H1 (cell line): ENCODE data around the gene ABLIM1. TPM values are rescaled to one million over a fixed set of nuclear protein-coding genes. Genes with fewer than 3 reads are reported as not detected.

ENCODE experiments used
- CTCF ChIA-PET: fragments of 300-600 bp; sonication (Branson Sonifier 250); formaldehyde crosslinking; loops from one replicate; lab custom pipeline; 2021; ENCODE audit not compliant: partially characterized antibody; lab: Charles Lee
- POLR2A ChIA-PET: fragments of 300-600 bp; sonication (Branson Sonifier 250); formaldehyde crosslinking; loops from one replicate; lab custom pipeline; 2021; ENCODE audit warnings: inconsistent platforms; ENCODE audit not compliant: partially characterized antibody; lab: Charles Lee
- DNase-seq, 2 experiments: peaks; one replicate each; pipeline versions ENCODE4 v3.0.0 to v3.0.0-alpha.2; 2010 to 2022; ENCODE audit warnings: low spot score in 2 of 2, low read depth in 1 of 2, mixed read lengths in 1 of 2
- FAIRE-seq: peaks from 2 replicates; lab custom pipeline; 2011; peaks lifted over from hg19 to GRCh38; lab: Jason Lieb, UNC
- H2AFZ ChIP-seq: 2 replicates; pipeline ENCODE4 v1.8.1; 2012; ENCODE audit warnings: low read length, inconsistent platforms
- H2AK5ac ChIP-seq: 2 replicates; pipeline ENCODE4 v1.6.1; 2013; ENCODE audit warnings: low read depth, low read length
- H2BK120ac ChIP-seq: replicated peaks from 2 replicates; pipeline ENCODE3; 2013; ENCODE audit warnings: low read depth, low read length, inconsistent platforms
- H2BK12ac ChIP-seq: 2 replicates; pipeline ENCODE4 v1.6.1; 2013; ENCODE audit warnings: low read depth, low read length
- H2BK15ac ChIP-seq: 2 replicates; pipeline ENCODE4 v1.6.1; 2013; ENCODE audit warnings: low read length
- H2BK20ac ChIP-seq: 2 replicates; pipeline ENCODE4 v1.6.1; 2013; ENCODE audit warnings: low read length
- H2BK5ac ChIP-seq: 2 replicates; pipeline ENCODE4 v1.6.1; 2013; ENCODE audit warnings: low read depth, low read length
- H3K14ac ChIP-seq: 2 replicates; pipeline ENCODE4 v1.6.1; 2013; ENCODE audit warnings: inconsistent platforms; ENCODE audit not compliant: insufficient read length
- H3K18ac ChIP-seq: 2 replicates; pipeline ENCODE4 v1.6.1; 2013; ENCODE audit warnings: low read length; ENCODE audit errors: extremely low read depth
- H3K23ac ChIP-seq: 2 replicates; pipeline ENCODE4 v1.6.1; 2013; ENCODE audit warnings: inconsistent platforms; ENCODE audit not compliant: insufficient read length
- H3K23me2 ChIP-seq: 2 replicates; pipeline ENCODE4 v1.6.1; 2013; ENCODE audit warnings: low read depth, low read length
- H3K27ac ChIP-seq: 2 replicates; pipeline ENCODE4 v1.6.1; 2011; ENCODE audit warnings: low read depth, low read length, inconsistent platforms
- H3K27me3 ChIP-seq, 4 experiments: replicated peaks in 1 of 4; 1 replicate in 1 of 4; 2 replicates in 3 of 4; pipeline versions ENCODE4 v1.6.1 to v1.8.1; 2011 to 2013; ENCODE audit warnings: low read length in 3 of 4, mild to moderate bottlenecking in 3 of 4, inconsistent platforms in 2 of 4, mixed read lengths in 2 of 4, moderate library complexity in 1 of 4; ENCODE audit not compliant: control insufficient read depth in 3 of 4, insufficient read depth in 3 of 4; ENCODE audit errors: extremely low read depth in 1 of 4
- H3K36me3 ChIP-seq, 4 experiments: 2 replicates each; pipeline versions ENCODE4 v1.6.1 to v1.8.1; 2011 to 2013; ENCODE audit warnings: mild to moderate bottlenecking in 4 of 4, low read length in 3 of 4, moderate library complexity in 2 of 4, control low read depth in 1 of 4, inconsistent platforms in 1 of 4; ENCODE audit not compliant: insufficient read depth in 4 of 4, control insufficient read depth in 2 of 4
- H3K4ac ChIP-seq: replicated peaks from 2 replicates; pipeline ENCODE3; 2013; ENCODE audit warnings: low read length, low read depth, mixed read lengths, inconsistent platforms; ENCODE audit not compliant: insufficient read length
- H3K4me1 ChIP-seq, 4 experiments: replicated peaks in 1 of 4; 1 replicate in 1 of 4; 2 replicates in 3 of 4; pipeline versions ENCODE4 v1.6.1 to v1.8.1; 2011 to 2013; ENCODE audit warnings: low read length in 3 of 4, inconsistent platforms in 2 of 4, mixed read lengths in 1 of 4; ENCODE audit not compliant: insufficient read depth in 4 of 4, control insufficient read depth in 3 of 4
- H3K4me2 ChIP-seq, 2 experiments: 2 replicates each; pipeline versions ENCODE4 v1.6.1 to v1.8.1; 2011 to 2013; ENCODE audit warnings: low read depth in 2 of 2, low read length in 2 of 2, control low read depth in 1 of 2, inconsistent platforms in 1 of 2, mild to moderate bottlenecking in 1 of 2; ENCODE audit not compliant: insufficient read depth in 1 of 2
- H3K4me3 ChIP-seq, 4 experiments: fragments of 200-600, 300-600 bp in 1 of 4; sonication (generic), shearing (Covaris generic), sonication (Bioruptor Twin) in 1 of 4; 2 replicates each; pipeline versions ENCODE4 v1.5.1 to v1.8.1; 2011 to 2016; ENCODE audit warnings: low read length in 4 of 4, low read depth in 3 of 4, control low read depth in 2 of 4, inconsistent platforms in 2 of 4, mild to moderate bottlenecking in 2 of 4, mixed read lengths in 1 of 4, moderate library complexity in 1 of 4; ENCODE audit not compliant: insufficient read depth in 2 of 4; ENCODE audit errors: extremely low read depth in 1 of 4
- H3K56ac ChIP-seq: replicated peaks from 2 replicates; pipeline ENCODE3; 2013; ENCODE audit warnings: low read depth, mild to moderate bottlenecking, mixed read lengths, low read length, inconsistent platforms; ENCODE audit not compliant: insufficient read length
- H3K79me1 ChIP-seq: 2 replicates; pipeline ENCODE4 v1.6.1; 2013; ENCODE audit warnings: low read depth, low read length, control low read depth
- H3K79me2 ChIP-seq, 2 experiments: 2 replicates each; pipeline versions ENCODE4 v1.6.1 to v1.8.1; 2012 to 2013; ENCODE audit warnings: low read length in 2 of 2, mild to moderate bottlenecking in 2 of 2, inconsistent platforms in 1 of 2; ENCODE audit not compliant: insufficient read depth in 2 of 2, control insufficient read depth in 1 of 2
- H3K9ac ChIP-seq, 4 experiments: replicated peaks in 1 of 4; 1 replicate in 1 of 4; 2 replicates in 3 of 4; pipeline versions ENCODE4 v1.6.1 to v1.8.1; 2011 to 2013; ENCODE audit warnings: low read depth in 3 of 4, low read length in 3 of 4, control low read depth in 2 of 4, mild to moderate bottlenecking in 2 of 4, moderate library complexity in 2 of 4, inconsistent platforms in 1 of 4; ENCODE audit errors: extremely low read depth in 1 of 4
- H3K9me3 ChIP-seq, 2 experiments: 2 replicates each; pipeline versions ENCODE4 v1.6.1 to v1.8.1; 2012 to 2013; ENCODE audit warnings: mild to moderate bottlenecking in 2 of 2, moderate library complexity in 2 of 2, control low read depth in 1 of 2, inconsistent platforms in 1 of 2, low read depth in 1 of 2, low read length in 1 of 2, mixed read lengths in 1 of 2; ENCODE audit not compliant: insufficient read depth in 2 of 2
- H4K20me1 ChIP-seq, 2 experiments: replicated peaks in 1 of 2; 2 replicates each; pipeline versions ENCODE3 to v1.8.1; 2011 to 2013; ENCODE audit warnings: inconsistent platforms in 2 of 2, low read length in 2 of 2, mild to moderate bottlenecking in 1 of 2; ENCODE audit not compliant: insufficient read depth in 2 of 2, control insufficient read depth in 1 of 2
- H4K5ac ChIP-seq: 2 replicates; pipeline ENCODE4 v1.6.1; 2013; ENCODE audit warnings: low read length, low read depth, mixed read lengths, inconsistent platforms; ENCODE audit not compliant: insufficient read length
- H4K8ac ChIP-seq: 2 replicates; pipeline ENCODE4 v1.8.0; 2013; ENCODE audit warnings: mild to moderate bottlenecking, moderate library complexity, low read length, inconsistent platforms; ENCODE audit not compliant: insufficient read depth; ENCODE audit errors: extremely low read depth
- H4K91ac ChIP-seq: replicated peaks from 2 replicates; pipeline ENCODE3; 2013; ENCODE audit warnings: low read length, mixed read lengths, inconsistent platforms; ENCODE audit not compliant: insufficient read length
- ASH2L ChIP-seq: fragments of 200-600, 300-600 bp; sonication (generic); IDR thresholded peaks from one replicate; pipeline ENCODE4 v1.7.1; 2017; ENCODE audit warnings: low read length
- CEBPB ChIP-seq: IDR thresholded peaks from 2 replicates; pipeline ENCODE4 v1.6.1; 2012; ENCODE audit warnings: low read depth, low read length
- CHD2 ChIP-seq: IDR thresholded peaks from 2 replicates; pipeline ENCODE4 v1.6.1; 2012; ENCODE audit warnings: low read length, improper control_type of control experiment
- EP300 ChIP-seq, 2 experiments: IDR thresholded peaks; 1 replicate in 1 of 2; 2 replicates in 1 of 2; pipeline ENCODE4 v1.6.1; 2011 to 2012; ENCODE audit warnings: low read depth in 2 of 2, low read length in 2 of 2, mild to moderate bottlenecking in 2 of 2, borderline replicate concordance in 1 of 2, inconsistent platforms in 1 of 2, moderate library complexity in 1 of 2
- EZH2 ChIP-seq: fragments of 200-600 bp; sonication (generic); IDR thresholded peaks from 2 replicates; pipeline ENCODE4 v1.7.1; 2012; ENCODE audit warnings: low read depth, mild to moderate bottlenecking, moderate library complexity, low read length, inconsistent platforms; ENCODE audit not compliant: severe bottlenecking
- FOSL1 ChIP-seq: IDR thresholded peaks from 2 replicates; pipeline ENCODE4 v1.6.1; 2011; ENCODE audit warnings: mild to moderate bottlenecking, low read depth, low read length, moderate library complexity; ENCODE audit not compliant: insufficient read depth
- GABPA ChIP-seq: IDR thresholded peaks from 2 replicates; pipeline ENCODE4 v1.6.1; 2011; ENCODE audit warnings: mild to moderate bottlenecking, low read length, moderate library complexity, borderline replicate concordance; ENCODE audit not compliant: insufficient read depth
- JUN ChIP-seq: IDR thresholded peaks from 2 replicates; pipeline ENCODE4 v1.6.1; 2011; ENCODE audit warnings: low read depth, mild to moderate bottlenecking, improper control_type of control experiment, low read length
- KDM4A ChIP-seq: IDR thresholded peaks from one replicate; pipeline ENCODE4 v1.7.1; 2012; ENCODE audit warnings: low read depth, mild to moderate bottlenecking, moderate library complexity, low read length, inconsistent platforms; ENCODE audit not compliant: severe bottlenecking
- MAFK ChIP-seq: IDR thresholded peaks from 2 replicates; pipeline ENCODE4 v1.6.1; 2012; ENCODE audit warnings: low read depth, mild to moderate bottlenecking, improper control_type of control experiment, low read length
- NRF1 ChIP-seq: IDR thresholded peaks from 2 replicates; pipeline ENCODE4 v1.6.1; 2011; ENCODE audit warnings: mild to moderate bottlenecking, low read depth, low read length, improper control_type of control experiment
- POLR2A ChIP-seq, 2 experiments: IDR thresholded peaks; 1 replicate in 1 of 2; 2 replicates in 1 of 2; pipeline ENCODE4 v1.6.1; 2011; ENCODE audit warnings: low read depth in 2 of 2, low read length in 2 of 2, mild to moderate bottlenecking in 2 of 2; ENCODE audit errors: control extremely low read depth in 1 of 2
- SP2 ChIP-seq: IDR thresholded peaks from 2 replicates; pipeline ENCODE4 v1.6.1; 2012; ENCODE audit warnings: mild to moderate bottlenecking, low read length, inconsistent platforms
- SP4 ChIP-seq: IDR thresholded peaks from 2 replicates; pipeline ENCODE4 v1.6.1; 2012; ENCODE audit warnings: low read length, inconsistent platforms
- SRF ChIP-seq: IDR thresholded peaks from 2 replicates; pipeline ENCODE4 v1.6.1; 2011; ENCODE audit warnings: mild to moderate bottlenecking, low read depth, low read length, moderate library complexity
- YY1 ChIP-seq: IDR thresholded peaks from 2 replicates; pipeline ENCODE4 v1.6.1; 2011; ENCODE audit warnings: low read depth, mild to moderate bottlenecking, low read length
- WGBS, 2 experiments: shearing (Covaris generic) in 1 of 2; methylation state at CpG; one replicate each; pipeline versions ENCODE4 v1.1.6 to v1.1.7; 2013 to 2015; ENCODE audit warnings: low lambda C conversion rate in 2 of 2, mixed read lengths in 2 of 2, inconsistent platforms in 1 of 2, low coverage in 1 of 2, missing lambda C conversion rate in 1 of 2; ENCODE audit not compliant: insufficient replicate concordance in 2 of 2, insufficient coverage in 1 of 2, insufficient read length in 1 of 2; ENCODE audit errors: extremely low coverage in 1 of 2, missing lambda C conversion rate in 1 of 2; 5-methylcytosine and 5-hydroxymethylcytosine counted together
- polyA plus RNA-seq, 7 experiments: library from polyadenylated mRNA; depleted of rRNA in 3 of 7; stranded (reverse) in 5 of 7; unstranded in 2 of 7; fragments of >200 nt in 5 of 7; fragments of 200-250 nt in 2 of 7; gene quantifications; 1 replicate in 5 of 7; 2 replicates in 1 of 7; 4 replicates in 1 of 7; pipeline versions ENCODE4 v1.2.1 to v1.2.3, GENCODE V29; 2011 to 2013; ENCODE audit warnings: missing spikeins in 2 of 7, mixed read lengths in 2 of 7
- total RNA-seq: library from RNA; stranded (reverse); fragmentation: NEBNext Ultra II Directional; extraction: Animal tissue kit (Norgen Biotek cat#: 25700); gene quantifications from 2 replicates; pipeline ENCODE4 v1.2.1, GENCODE V29; 2021

Gene ABLIM1
- total and polyA plus RNA-seq, 2 of the 8 experiments (the other 6 are each of a cell fraction or from before 2014, with no cell fraction given): 51.2 to 51.7 TPM

DNA sequence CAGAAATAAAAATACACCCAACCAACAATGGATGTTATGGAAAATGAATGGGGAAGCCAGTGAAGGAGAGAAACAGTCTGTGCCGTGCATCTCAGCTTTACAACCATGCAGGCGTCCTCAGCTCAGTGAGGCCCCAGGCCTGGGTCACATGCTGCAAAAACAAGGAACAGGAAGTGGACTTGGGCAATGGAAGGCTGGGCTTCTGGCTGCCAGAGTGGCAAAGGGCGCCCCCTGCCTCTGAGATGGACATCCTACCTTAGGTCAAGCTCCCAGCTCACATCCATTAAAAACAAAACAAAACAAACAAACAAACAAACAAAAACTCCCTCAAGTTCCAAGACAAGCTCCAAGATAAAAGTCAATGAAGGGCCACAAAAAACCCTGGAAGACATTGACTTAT, 199.1 kb downstream of the ABLIM1 start:
- POLR2A ChIA-PET: interaction anchor here (0.6 to 1.4 kb wide), 2 partner anchors 155 to 421 kb away, joined by 3 to 4 read pairs; no protein-coding TSS in a partner anchor
- H3K27me3 ChIP-seq: no peaks in the 10 kb centered on the region
- TF ChIP-seq POLR2A (IDR thresholded peaks at IDR 0.05; ENCODE audit: control extremely low read depth in 1 of 2, low read depth in 2 of 2, low read length in 2 of 2): no peak
- TF ChIP-seq SRF: no peak
- TF ChIP-seq MAFK: no peak
- no peak for TF ChIP-seq EP300 (IDR thresholded peaks at IDR 0.05; ENCODE audit: borderline replicate concordance in 1 of 2, low read depth in 2 of 2, low read length in 2 of 2)
- TF ChIP-seq CHD2: no peak
- no peak for TF ChIP-seq ASH2L
- TF ChIP-seq JUN: no peak
- TF ChIP-seq KDM4A: no peak
- TF ChIP-seq GABPA: no peak
- no peak for TF ChIP-seq EZH2
- TF ChIP-seq SP2: no peak
- TF ChIP-seq NRF1: no peak
- TF ChIP-seq YY1: peak; percentile 63; the same call in 1 of the 2 replicates
- no peak; the same call in 1 of the 2 replicates for TF ChIP-seq CEBPB
- TF ChIP-seq FOSL1: no peak
- TF ChIP-seq SP4: no peak

More for the DNA sequence above, 199.1 kb downstream of the ABLIM1 start:
- CTCF ChIA-PET: interaction anchor here (0.6 to 9.2 kb wide), 46 partner anchors 11 to 1921 kb away, joined by 3 to 91 read pairs (median 3); partner anchors contain the start of gene VWA2
- no peak overlapping the region for H3K56ac ChIP-seq
- no peak overlapping the region for H3K14ac ChIP-seq
- H3K23ac ChIP-seq: no peak overlapping the region
- 67% methylated on average over 3 of the region's 3 CpGs; no CpG with 5 or more reads in 1 of the 2 experiments for WGBS, 2 experiments
- no peak overlapping the region for H4K8ac ChIP-seq
- H3K18ac ChIP-seq: no peak overlapping the region
- H3K27ac ChIP-seq: no peak overlapping the region
- H3K23me2 ChIP-seq: no peaks in the 10 kb centered on the region
- H4K5ac ChIP-seq: no peak overlapping the region
- H3K9me3 ChIP-seq: no peaks in the 10 kb centered on the region
- H3K79me2 ChIP-seq: no peaks in the 10 kb centered on the region
- H3K9ac ChIP-seq: no peak overlapping the region
- H3K4ac ChIP-seq: no peak overlapping the region
- H2BK20ac ChIP-seq: no peak overlapping the region
- H2AK5ac ChIP-seq: no peak overlapping the region
- no peak overlapping the region for H3K4me2 ChIP-seq
- H2BK12ac ChIP-seq: no peak overlapping the region
- H3K36me3 ChIP-seq: peaks cover 0 to 3% (median under 1%) of the 10 kb centered on the region in 4 experiments; a peak in 1 of 8 replicates
- H3K4me3 ChIP-seq: no peak overlapping the region
- H3K79me1 ChIP-seq: no peaks in the 10 kb centered on the region
- FAIRE-seq (peak; percentile 62), DNase-seq (peak; percentile 39 to 82)
- H2BK120ac ChIP-seq: no peak overlapping the region
- no peaks in the 10 kb centered on the region for H3K4me1 ChIP-seq
- H2BK15ac ChIP-seq: no peak overlapping the region
- H2AFZ ChIP-seq: no peak overlapping the region
- no peaks in the 10 kb centered on the region for H4K20me1 ChIP-seq
- no peak overlapping the region for H4K91ac ChIP-seq
- H2BK5ac ChIP-seq: no peak overlapping the region
